Measurements from ENCODE around the gene PTDSS2.

The PTDSS2 gene

DNA sequence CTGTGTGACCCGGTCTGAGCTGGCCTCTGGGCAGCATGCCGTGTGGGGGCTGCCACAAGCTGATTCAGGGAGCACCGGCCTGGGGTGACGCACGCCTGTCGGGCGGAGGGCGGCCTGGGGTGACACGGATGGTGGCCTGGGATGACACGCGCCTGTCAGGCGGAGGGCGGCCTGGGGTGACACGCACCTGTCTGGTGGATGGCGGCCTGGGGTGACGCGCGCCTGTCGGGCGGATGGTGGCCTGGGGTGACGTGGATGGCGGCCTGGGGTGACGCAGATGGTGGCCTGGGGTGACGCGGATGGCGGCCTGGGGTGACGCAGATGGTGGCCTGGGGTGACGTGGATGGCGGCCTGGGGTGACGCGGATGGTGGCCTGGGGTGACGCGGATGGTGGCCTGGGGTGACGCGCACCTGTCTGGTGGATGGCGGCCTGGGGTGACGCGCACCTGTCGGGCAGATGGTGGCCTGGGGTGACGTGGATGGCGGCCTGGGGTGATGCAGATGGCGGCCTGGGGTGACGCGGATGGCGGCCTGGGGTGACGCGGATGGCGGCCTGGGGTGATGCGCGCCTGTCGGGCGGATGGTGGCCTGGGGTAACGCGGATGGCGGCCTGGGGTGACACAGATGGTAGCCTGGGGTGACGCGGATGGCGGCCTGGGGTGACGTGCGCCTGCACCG lies 21.5 kb downstream of the PTDSS2 start:
- no peak for FAIRE-seq

GRCh38 chr11:472272-472671 lies 22.2 kb downstream of the PTDSS2 start:
- FAIRE-seq, result no peak

GRCh38 chr11:472816-473215 lies 22.7 kb downstream of the PTDSS2 start:
- no peak for FAIRE-seq

GRCh38 chr11:473415-473814 lies 23.3 kb downstream of the PTDSS2 start:
- no peak for FAIRE-seq

DNA sequence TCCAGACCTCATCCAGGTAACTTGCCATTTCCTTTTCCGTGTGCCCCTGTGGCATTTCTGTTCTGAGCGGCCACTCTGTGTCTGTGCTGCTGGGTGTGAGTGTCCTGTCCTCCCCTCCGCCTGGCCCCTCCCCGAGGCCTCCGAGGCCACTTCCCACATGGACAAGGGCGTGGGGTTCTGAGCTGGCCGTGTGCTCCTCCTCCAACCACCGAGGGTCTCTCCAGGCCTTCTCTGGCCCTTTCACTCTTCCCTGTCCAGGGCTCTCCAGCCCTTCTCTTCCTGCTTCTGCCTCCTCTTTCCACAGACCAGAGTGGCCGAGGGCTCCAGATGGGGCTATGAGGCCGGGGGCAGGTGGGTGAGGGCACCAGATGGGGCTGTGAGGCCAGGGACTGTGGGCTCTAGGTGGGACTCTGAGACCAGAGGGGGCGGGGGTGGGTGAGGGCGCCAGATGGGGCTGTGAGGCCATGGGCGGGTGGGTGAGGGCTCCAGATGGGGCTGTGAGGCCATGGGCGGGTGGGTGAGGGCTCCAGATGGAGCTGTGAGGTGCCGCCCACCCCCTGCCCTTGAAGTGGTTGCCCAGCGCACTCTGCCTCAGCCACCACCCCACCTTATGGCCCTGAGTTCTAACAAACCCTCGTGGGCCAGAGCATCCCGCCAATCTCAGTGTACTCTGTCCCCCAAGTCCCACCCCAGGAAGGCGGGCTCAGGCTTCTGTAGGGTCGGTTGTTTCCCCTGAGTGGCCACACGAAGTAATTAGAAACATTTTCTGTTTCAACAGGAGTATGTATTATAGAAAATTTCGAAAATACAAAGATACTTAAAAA lies 24.1 kb downstream of the PTDSS2 start:
- FAIRE-seq, result no peak

DNA sequence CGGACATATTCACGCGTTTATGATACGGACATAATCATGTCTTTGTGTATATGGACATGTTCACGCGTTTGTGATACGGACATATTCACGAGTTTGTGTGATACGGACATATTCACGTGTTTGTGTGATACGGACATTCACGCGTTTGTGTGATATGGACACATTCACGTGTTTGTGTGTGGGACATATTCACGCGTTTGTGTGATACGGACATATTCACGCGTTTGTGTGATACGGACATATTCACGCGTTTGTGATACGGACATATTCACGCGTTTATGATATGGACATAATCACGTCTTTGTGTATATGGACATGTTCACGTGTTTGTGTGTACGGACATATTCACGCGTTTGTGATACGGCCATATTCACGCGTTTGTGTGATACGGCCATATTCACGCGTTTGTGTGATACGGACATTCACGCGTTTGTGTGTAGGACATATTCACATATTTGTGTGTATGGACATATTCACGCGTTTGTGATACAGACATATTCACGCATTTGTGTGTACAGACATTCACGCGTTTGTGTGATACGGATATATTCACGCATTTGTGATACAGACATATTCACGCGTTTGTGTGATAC lies 24.9 kb downstream of the PTDSS2 start:
- FAIRE-seq, result no peak

DNA sequence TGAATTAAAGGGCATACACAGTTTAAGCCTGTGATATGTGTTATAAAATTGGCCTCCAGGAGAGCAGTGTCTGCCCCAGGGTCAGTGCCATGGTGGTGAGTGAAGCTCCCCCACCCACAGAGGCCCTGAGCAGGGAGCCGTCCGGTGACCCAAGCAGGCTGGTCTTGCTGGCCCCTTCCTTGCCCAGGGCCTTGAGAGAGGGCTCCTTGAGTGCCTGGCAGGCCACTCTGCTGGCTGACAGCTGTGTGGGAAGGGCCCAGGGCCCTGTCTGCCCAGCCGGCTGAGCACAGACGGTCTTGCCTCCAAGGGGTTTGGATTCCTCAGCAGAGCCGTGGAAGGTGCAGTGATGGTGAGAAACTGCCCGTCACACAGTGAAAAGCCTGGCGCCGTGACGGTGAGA lies 25.9 kb downstream of the PTDSS2 start:
- FAIRE-seq, result no peak

GRCh38 chr11:476416-476815 lies 26.3 kb downstream of the PTDSS2 start:
- no peak for FAIRE-seq

DNA sequence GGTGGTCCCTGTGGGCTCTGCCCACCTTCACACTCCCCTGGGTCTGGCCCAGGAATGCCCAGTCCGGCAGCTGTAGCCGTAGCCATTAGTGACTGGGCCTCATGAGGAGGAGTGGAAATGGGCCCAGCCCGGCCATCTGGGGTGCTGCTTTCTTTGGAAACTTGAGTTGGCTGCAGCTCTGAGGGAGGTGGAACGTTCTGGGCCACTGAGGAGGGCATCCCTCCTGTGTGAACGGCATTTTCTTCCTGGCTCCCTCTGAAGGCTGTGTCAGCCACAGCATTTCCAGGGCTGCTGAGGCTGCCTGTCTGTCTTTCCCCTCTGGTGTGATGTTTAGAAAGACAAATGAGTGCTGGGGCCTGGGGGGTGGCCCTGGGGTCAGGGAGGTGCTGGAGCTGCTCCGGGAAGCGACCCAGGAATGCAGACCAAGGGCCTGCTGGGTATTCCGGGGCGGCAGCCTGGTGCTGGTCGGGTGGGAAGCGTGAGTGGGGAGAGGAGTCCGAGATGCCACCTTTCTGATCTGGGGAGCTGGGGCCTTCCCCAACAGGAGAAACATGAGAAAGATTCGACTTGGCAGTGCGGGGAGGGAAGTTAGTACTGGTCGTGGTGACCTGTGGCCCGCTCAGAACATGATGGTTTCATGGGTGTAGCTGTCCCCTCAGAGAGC lies 27.1 kb downstream of the PTDSS2 start:
- no peak for FAIRE-seq

DNA sequence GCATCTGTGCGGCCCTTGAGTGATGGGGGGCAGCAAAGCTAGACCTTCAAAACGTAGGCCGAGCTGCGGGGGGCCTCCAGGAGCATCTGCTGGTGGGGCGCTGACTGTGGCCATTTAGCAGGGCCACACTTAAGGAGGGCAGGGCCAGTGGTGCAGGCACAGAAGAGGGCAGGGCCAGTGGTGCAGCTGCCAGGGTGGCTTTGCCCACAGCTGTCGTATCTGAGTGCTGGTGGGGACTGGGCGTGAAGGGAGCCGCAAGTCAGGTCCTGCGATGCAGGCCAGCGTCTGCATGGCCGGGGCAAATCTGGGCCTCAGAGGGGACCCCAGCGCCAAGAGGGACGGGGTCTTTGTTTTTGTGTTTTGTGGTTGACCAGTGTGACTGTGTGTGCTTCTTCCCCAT lies 29.2 kb downstream of the PTDSS2 start:
- FAIRE-seq, result no peak

GRCh38 chr11:484616-485015 lies 34.5 kb downstream of the PTDSS2 start:
- no peak for FAIRE-seq

DNA sequence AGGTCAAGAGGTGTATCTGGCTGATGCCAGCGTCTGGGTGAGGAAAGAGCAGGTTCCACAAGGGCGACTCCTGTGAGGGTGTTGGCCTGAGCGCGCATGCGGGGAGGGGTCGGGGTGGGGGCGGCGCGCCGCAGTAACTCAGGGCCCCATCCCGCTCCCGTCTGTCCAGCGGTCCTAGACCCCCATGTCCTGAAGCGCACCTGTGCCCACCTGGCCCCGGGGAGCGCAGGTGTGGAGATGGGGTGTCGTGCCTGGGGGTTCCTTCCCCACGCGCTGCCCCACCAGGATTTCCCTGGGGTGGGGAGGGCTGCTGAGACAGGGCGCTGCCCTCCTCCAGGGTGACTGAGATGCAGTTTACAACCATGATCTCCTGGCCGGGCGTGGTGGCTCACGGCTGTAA lies 36.1 kb downstream of the PTDSS2 start:
- no peak for FAIRE-seq

DNA sequence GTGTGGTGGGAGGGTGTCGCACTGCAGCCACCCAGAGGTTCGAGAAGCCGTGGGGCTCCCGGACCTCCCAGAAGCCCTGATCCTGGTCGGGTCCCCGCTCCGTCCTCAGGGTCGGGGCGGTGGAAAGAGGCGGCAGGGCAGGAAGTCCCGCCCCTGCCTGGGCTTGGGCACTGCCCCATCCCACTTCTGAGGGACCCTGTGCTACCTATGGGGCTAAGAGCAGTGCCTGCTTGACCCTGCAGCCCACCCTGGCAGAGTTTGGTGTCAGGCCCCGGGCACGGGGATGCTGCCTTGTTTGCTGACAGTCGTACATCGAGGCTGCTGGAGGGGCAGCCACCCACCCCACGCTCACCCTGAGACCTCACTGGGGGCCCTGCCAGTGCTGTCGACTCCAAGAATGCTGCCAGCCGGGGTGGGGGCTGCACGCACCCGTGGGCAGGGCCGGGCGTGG lies 37.5 kb downstream of the PTDSS2 start:
- no peak for FAIRE-seq

DNA sequence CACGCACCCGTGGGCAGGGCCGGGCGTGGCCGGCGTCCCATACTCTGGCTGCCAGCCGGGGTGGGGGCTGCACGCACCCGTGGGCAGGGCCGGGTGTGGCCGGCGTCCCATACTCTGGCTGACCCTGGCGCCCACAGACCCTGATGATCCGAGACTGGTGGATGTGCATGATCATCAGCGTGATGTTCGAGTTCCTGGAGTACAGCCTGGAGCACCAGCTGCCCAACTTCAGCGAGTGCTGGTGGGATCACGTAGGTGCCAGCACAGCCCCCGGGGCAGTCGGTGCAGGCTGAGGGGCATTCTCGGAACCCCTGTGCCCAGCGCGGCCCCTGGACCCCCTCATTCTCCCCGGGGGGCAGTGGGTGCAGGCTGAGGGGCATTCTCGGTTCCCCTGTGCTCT lies 38.0 kb downstream of the PTDSS2 start:
- FAIRE-seq, result no peak

DNA sequence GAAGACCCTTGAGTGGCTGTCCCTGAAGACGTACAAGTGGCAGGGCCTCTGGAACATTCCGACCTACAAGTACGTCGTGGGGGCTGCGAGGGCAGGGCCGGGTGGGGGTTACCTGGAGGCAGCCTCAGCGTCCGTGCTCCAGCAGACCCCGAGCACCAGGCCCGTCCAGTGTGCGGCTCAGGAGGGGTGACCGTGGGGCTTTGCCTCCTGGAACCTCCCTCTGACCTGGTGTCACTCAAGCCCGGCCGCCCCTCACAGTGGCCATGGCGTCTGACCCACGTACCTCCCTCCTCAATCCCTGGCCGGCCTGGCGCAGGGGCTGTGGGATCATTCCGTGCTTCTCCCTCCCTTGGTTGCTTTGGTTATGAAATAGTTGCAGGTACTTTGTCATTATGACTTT lies 38.5 kb downstream of the PTDSS2 start:
- no peak for FAIRE-seq

DNA sequence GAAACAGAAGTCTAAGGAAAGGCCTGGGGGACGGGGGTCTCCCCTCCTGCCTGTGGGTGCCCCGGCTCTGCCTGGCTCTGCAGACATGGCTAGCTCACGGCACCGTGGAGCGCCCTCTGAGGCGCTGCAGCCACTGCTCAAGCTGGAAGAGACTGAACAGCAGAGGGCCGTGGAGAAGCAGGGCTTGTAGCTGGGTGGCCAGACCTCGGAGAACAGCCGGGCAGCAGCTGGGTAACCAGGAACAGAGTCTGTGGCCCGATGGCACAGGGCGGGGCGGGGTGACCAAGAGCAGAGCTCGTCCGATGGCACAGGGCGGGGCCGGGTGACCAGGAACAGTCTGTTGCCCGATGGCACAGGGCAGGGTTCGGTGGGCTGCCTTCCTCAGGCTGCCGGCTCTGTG lies 38.9 kb downstream of the PTDSS2 start:
- FAIRE-seq, result no peak

DNA sequence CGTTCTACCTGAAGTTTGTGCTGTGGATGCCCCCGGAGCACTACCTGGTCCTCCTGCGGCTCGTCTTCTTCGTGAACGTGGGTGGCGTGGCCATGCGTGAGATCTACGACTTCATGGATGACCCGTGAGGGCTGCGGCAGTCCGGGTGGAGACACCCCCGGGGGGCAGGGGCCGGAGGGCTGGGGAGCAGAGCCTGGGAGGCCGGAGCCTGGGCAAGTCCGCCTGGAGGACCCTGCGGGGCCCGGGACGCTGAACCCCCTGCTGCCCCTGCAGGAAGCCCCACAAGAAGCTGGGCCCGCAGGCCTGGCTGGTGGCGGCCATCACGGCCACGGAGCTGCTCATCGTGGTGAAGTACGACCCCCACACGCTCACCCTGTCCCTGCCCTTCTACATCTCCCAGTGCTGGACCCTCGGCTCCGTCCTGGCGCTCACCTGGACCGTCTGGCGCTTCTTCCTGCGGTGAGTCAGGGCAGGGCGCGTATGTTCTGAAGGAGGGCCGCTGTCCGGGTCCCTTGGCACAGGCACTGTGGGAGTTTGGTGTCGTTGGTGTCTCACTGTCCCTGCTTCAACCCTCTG lies 39.6 kb downstream of the PTDSS2 start:
- FAIRE-seq, result no peak

DNA sequence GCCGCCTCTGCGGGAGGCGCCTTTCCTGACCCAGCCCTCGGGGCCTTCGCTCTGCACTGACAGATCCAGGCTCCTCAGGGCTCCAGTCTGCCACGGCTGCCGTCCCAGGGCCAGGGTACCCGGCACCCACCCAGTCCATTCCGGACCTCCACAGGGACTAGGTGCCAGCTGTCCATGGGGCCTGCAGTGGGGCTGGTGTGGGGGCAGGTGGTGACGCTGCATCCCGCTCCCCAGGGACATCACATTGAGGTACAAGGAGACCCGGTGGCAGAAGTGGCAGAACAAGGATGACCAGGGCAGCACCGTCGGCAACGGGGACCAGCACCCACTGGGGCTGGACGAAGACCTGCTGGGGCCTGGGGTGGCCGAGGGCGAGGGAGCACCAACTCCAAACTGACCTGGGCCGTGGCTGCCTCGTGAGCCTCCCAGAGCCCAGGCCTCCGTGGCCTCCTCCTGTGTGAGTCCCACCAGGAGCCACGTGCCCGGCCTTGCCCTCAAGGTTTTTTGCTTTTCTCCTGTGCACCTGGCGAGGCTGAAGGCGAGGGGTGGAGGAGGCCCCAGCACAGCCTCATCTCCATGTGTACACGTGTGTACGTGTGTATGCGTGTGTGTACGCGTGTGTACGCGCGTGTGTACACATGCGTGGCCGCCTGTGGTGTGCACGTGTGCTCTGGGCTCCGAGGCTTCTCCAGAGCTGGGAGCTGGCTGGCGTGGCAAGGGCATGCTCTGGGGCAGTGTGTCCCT lies 40.3 kb downstream of the PTDSS2 start:
- FAIRE-seq, result no peak

GRCh38 chr11:490930-491260 lies 40.8 kb downstream of the PTDSS2 start:
- no peak for FAIRE-seq

DNA sequence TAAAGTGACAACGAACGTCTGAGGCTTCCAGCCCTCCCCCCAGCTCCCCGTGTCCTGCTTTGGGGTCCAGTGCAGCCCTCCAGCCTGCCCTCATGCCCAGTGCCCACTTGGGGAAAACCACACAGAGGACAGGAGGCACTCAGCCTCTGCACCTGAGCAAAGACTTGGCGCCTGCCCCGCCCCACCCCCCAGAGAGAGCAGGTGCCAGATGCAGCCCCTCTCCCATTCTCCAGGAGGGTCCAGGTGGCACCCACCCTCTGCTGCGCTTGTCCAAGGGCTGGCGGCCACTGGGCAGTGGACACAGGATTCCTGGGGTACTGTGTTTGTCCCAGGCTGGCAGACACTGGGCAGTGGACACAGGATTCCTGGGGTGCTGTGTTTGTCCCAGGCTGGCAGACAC lies 41.3 kb downstream of the PTDSS2 start:
- FAIRE-seq, result no peak

DNA sequence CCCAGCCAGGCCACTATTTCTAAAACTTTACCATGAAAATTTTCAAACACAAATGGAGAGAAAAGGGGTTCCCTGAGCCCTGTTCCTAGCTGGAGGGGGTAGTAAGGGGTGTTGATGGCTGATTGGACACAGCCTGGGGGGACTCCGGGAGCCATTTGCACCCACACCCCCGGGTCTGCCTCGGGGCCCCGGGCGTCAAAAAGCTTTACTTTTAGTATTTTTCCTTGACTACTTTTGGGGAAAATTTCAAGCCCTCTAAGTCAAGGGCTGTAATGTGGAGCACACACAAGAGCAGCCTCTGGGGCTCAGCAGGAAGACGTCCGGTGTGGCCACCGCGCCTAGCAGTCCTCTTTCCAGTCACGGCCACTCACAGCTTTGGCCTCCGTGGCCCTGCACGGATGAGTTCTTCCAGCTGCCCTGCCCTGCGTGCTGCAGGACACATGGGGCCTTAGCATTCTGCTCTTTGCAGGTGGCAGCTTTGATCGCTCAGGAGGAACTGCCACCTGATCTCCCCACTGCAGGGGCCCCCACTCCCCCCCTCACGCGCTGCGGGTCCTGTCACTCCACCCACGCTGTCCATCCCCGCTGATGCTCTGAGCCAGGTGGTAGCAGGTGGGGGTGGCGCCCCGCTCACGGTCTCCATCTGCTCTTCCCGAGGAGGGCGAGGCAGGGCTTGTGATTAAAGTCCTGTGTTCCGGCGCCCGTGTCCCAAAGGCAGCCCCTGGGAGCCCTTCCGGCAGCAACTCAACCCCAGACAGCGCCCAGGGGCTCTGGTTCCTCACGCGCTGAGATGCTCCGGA lies 42.5 kb downstream of the PTDSS2 start:
- FAIRE-seq, result no peak

Data from islet of Langerhans (tissue), 1 donor.